Measurements from ENCODE around the gene DLAT.

DNA sequence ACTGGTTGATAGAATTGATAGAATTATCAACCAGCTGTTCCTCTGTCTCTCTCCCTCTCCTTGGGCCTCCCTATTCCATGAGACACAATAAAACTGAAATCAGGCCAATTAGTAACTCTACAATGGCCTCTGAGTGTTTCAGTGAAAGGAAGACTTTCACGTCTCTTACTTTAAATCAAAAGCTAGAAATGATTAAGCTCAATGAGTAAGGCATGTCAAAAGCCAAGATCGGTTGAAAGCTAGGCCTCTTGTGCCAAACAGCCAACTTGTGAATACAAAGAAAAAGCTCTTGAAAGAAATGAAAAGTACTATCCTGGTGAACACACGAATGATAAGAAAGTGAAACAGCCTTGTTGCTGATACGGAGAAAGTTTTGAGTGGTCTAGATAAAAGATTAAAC, 32.0 kb downstream of the DLAT start:
- no peak for TF ChIP-seq POLR2A (IDR thresholded peaks at IDR 0.05)
- TF ChIP-seq, protein P1, sequence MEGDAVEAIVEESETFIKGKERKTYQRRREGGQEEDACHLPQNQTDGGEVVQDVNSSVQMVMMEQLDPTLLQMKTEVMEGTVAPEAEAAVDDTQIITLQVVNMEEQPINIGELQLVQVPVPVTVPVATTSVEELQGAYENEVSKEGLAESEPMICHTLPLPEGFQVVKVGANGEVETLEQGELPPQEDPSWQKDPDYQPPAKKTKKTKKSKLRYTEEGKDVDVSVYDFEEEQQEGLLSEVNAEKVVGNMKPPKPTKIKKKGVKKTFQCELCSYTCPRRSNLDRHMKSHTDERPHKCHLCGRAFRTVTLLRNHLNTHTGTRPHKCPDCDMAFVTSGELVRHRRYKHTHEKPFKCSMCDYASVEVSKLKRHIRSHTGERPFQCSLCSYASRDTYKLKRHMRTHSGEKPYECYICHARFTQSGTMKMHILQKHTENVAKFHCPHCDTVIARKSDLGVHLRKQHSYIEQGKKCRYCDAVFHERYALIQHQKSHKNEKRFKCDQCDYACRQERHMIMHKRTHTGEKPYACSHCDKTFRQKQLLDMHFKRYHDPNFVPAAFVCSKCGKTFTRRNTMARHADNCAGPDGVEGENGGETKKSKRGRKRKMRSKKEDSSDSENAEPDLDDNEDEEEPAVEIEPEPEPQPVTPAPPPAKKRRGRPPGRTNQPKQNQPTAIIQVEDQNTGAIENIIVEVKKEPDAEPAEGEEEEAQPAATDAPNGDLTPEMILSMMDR (IDR thresholded peaks at IDR 0.05), result no peak

All from lower leg skin (tissue), 3 donors.